ENCODE data around the gene ITGA1.

ITGA1 gene

DNA sequence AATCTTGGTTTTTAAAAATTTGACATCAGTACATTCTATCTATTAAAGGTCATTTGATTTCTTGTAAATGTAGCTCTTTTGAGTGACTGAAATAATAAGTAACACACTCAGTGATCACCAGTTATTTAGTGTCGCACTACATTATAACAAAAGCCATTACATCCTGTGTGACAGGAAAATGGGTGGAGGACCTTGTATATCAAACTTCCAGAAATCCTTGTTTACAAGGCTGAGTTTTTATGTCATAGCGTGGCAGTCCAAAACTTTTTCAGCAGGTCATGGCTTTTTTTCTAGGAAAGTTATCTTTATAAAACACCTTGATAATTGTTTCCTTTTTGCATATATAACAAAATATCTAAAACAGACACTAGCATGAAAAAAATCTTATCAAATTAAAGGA, 14.4 kb upstream of the ITGA1 start:
- DNase-seq = no peak

DNA sequence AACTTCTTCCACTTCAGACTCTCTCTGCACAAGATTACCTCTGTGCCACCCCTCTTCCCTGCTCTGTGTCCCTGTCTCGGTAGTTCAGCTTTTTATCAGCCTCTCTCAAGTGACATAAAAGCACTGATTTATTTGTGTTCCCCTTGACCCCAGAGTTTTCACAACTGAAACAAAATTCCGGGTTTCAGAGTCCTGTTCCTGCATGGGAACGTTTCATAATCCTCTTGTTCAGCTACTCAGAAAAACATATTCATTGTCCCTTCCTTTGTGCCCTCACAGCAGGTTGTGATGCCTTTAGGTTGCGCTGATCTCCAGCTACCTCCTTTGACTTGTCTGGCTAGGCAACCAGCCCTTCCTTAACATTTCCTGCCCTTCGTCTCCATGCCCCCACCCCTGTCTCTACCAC, 13.7 kb upstream of the ITGA1 start:
- peak; percentile 8 for DNase-seq

DNA sequence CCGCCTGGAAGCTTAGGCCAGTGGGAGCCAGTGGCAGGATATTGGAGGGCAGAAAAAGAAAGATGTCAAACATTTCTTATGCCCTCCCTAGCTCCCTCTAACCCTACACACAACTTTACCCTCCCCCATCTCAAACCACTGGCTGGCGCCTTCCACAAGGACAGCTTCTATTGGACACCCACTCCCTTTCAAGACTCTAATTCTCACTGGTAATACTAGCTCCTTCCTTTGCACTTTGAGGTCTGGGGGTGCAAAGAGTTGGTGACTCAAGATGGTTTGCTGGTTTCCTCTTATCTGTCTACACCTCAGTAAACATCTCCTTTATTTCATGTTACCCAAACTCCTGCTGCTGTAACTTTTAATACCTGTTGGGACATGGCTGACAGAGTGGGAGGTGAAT, 11.6 kb upstream of the ITGA1 start:
- DNase-seq = no peak

DNA sequence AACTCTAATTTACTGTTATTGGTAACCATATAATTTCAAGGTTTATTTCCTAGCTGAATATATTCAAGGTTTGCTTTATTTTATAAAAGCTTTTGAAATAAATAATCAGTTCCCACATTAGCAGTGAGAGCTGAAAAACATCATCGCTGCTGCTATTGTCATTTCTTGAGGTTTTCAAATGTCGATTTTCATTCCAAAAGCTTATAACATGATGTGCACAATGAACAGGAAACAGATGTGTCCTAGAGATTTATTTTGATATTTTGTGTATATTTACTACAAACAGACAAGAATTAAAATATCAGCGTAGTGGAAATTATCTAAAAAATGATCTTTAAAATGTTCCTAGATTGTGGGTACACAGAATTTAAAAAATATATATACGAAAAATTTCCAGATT, 10.5 kb upstream of the ITGA1 start:
- DNase-seq = no peak

DNA sequence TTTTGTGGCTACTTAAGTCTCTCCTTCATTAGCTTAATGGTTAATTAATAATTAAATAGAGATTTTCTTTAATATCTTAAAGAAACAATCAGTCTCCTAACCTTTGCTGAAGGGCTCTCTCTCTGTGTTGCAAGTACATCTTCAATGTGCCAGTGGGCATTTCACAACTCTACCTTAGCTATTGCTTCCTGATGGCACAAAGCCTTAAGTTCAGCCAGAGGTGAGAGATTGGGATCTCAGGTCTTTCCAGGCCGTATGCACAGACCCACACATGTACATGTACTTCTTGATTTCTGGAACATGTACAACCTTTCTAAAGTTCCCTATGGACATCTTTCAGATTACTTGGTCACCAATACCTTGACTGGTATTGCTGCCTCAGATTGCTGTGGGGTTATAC, 8.9 kb upstream of the ITGA1 start:
- no peak for DNase-seq

DNA sequence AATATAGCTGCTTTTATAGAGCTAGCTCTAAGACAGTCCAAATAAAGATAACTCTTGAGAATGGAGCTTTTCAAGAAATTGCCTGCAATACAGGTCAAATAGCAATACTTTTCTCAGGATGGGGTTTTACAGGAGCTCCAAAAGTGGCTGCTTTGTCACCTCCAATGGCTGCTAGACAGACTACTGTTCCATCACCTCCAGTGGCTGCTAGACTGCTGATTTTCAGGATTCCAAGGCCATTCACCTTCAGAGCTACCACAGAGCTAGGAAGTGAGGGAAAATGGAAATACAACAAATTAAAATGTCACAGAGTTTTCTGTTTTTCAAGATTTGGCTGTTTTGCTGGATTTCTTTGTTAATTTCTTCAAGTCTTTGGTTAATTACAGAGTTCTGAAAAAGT, 8.5 kb upstream of the ITGA1 start:
- DNase-seq = no peak

DNA sequence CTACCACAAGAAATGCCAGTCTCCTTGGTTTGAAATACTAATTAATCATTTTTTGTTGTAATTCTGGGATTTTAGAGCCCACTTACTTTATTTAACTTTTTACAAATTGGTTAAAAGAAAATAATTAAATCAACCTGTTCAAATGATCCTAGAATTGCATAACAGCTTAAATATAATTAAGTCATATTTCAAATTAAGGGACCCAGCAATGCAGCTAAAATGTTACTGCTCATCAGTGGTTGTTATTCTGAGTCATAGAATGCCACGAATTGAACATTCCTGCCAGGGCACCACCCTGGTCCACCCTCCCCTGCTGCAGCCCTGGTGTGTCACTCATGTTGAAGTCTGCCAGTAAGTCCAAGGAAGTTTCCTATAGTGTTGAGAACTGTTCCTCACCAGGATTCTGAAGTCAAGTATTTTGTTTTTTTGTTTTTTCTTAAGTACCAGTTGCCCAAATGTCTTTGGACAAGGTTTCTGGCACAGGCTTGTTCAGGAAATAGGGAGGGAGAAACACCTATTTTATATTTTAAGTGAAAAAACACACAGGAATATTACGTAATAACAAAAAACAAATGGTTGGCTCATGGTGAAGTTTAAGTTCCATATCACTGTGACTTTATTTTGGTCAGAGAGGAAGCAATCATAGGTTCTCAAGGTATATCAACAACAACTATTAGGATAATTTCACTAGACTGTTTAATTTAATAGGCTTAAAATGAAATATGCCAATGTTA, 4.3 kb upstream of the ITGA1 start:
- DNase-seq = peak; percentile 18

DNA sequence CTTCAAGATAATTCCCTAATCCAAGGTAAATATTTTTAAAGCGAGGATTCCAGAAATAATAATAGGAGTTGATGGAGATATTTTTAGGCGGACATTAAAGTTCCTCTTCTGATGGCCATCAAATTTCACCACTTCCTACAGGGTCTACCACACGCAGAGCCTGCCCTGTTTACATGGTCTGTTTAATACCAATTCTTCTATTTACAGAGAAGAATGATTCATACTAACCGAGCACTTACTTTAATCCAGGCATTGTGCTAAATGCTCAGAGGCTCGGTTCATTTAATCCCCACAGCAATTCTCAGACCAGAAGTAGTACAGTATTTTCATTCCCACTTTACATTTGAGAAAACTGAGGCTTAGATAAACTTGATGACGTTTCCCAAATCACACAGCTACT, 3.0 kb upstream of the ITGA1 start:
- no peak for DNase-seq

DNA sequence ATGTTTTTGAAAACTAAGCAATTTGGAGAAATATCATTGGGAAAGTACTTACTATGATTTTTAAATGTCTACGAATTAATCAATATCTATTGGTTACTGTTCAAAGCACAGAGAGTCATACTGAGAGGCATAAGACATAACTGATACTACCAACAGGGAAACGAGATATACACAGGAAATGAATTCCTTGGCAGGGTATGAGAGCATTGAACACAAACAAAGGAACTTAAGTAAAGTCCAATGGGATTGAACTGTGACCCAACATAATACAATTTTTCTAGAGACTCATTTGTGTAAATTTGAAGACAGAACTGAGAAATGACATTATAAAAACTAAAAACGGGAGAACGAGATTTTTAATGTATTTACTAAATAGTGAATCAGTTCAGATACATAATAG, 1.3 kb upstream of the ITGA1 start:
- DNase-seq = no peak

DNA sequence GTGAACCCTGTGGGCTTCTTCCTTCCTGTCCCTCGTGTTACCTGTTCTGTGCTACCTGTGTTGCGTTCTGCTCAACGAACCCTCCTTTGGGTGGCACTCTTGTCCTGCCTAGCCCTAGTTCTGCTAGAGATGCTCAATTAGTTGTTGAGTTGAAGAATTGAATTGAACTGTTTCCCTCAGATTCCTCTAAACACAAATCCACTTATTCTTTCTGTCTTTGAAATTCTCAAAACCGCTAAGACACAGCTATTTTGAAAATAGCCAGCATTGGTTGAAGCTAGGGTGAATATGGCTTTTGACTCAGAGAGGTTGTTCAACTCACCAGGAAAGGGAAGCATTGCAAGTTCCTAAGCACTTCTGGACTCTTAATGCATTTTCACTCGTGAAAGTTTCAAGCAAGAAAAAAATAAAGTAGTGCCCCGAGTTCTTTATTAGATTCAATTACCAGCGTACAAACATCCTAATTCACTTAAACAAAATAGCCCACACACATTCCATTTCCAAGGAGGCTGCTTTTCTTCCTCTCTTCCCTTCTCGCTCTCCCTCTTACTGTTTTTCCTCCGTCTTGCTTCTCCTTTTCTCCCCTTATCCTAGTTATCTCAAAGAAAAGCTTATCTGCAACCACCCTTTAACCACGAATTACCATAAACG, 642 bp upstream of the ITGA1 start:
- DNase-seq = peak; percentile 54

DNA sequence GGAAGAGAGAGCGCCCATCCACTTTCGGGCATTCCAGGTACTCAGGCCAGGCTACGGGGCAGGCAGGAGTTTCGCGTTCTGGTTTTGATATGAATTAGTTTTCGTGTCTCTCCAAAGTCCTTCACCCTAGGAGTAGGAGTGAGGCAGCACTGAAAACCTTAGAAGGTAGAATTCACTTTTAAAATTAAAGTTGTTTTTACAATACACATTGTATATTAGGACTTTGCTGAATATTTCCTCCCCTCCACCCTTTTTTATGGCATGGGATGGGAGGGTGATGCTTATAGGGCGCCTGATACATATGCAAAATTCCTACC, 747 bp downstream of the ITGA1 start:
- no peak for DNase-seq

DNA sequence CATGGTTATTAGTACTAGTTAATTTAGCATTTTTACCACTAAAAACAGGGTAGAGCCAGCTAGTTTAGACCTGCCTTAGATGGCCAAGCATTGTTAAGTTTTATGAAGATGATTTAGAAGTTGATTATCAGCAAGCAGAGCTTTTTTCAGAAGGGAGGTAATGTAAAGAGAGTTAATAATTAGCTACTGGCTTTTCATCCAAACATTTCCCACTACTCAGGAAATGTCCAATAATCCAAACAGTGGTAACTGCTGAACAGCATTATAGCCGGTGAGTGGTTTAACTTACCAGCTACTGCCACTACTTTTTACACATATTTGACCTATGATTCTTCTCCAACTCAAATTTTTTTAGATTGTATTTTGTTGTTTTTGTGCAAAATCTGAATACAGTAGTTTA, 1.7 kb downstream of the ITGA1 start:
- DNase-seq = no peak

DNA sequence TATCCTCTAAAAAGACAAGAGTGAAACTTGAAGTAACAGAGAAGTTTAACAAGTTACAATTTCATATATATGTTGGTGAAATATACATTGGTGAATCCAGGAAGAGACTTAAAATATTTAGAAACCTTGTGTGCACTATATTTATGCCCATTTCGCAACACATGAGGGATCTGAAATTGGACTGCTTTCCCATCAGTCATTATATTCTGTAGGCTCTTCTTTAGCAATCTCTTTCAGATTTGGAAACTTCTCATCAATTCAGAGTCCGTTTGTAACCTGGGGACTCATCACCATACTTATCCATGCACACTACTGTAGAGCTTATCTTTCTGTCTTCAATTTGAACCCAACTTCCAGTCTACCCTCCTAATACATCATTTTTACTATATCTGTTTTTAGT, 2.1 kb downstream of the ITGA1 start:
- DNase-seq = no peak

DNA sequence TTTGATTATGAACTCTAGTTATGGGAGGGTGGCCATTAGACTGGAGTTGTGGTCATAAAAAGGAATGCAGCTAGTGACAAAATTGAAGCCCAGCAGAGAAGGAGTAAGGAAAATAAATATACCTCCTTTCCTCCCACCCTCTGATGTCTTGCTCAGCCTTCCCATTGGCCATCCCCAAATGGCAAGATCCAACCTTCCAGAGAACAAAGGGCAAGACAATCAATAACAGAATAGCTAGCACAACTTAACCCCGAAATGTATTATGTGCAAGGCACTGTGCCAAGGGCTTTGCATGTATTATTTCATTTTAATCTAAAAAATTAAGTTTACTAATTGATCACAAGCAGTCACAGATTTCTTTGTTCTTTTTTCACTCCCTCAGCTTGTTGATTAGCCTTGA, 3.6 kb downstream of the ITGA1 start:
- DNase-seq = no peak

DNA sequence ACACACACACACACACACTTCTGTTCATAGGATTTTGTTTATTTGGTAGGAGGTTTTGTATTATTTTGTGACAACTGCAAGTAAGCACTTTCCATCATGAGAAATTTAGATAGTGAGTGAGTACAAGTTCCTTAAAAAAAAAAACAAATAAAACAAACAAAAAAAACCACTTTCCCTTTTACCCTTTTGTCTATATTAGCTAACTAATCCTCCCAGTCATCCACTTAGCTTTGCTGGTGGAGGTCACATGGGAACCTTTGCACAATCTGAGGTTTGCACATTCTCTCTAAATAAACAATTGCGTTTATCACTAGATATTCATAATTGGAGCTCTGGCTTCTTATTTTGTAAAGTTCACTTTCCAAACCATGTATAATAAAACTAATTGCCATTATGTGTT, 6.8 kb downstream of the ITGA1 start:
- no peak for DNase-seq

DNA sequence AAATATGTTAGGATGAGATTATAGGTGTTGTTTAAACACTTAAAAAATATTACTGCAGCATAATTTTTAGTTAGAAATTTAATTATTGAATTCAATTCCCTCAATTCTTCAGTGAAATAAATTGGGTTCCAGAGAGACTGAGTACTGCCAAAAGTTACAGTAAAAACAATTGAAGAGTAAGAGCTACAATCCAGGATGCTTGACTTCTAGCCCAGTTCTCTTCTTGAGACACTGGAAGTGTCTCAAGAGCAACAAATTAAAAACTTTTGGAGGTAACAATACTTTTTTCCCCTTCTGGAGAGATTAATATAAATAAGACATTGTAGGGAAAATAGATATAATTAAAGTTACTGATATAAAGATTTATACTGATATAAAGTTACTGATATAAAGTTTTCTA, 8.3 kb downstream of the ITGA1 start:
- no peak for DNase-seq

DNA sequence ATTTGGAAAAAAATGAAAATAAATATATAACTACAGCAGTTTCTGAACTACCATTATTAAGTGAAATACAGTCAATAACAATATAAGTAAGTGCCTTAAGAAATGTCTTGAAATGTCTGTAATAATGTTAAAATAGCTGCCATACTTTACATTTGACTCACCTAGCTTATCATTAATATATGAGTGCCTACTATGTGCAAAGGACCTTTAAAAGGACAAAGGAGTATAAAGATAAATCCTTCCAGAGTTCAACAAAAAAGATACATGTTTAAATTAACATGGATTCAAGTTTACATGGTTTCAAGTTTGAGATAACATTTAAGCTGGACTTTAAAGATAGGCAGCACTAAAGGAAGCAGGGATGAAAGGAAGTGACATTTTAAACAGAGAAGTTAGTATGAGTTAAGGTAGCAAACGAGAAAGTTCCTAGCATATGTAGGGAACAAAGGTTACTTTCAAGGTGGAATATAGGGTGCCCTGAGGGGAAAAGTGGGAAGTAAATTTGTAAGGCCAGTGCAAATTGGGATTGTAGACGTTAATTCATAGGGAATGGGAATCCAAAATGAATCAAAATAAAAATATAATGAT, 8.9 kb downstream of the ITGA1 start:
- DNase-seq = no peak

DNA sequence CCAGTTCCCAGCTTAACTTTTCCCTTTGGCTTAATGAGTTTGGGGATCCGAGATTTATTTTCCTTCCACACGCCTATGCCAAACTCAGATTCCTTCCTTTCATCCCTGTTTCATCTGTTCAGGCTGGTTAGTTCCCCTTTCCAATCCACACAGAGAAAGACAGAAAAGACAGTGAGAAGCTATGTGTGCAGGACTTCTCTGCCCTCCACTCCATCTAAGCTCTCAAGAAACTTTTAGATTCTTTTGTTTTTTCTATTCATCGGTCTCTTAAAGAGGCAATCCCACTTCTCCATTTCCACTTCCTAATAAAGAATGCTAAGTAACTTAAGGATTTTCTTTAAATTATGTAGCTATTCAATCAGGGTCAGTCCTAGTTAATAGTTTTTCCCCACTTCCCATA, 11.2 kb downstream of the ITGA1 start:
- DNase-seq = no peak

DNA sequence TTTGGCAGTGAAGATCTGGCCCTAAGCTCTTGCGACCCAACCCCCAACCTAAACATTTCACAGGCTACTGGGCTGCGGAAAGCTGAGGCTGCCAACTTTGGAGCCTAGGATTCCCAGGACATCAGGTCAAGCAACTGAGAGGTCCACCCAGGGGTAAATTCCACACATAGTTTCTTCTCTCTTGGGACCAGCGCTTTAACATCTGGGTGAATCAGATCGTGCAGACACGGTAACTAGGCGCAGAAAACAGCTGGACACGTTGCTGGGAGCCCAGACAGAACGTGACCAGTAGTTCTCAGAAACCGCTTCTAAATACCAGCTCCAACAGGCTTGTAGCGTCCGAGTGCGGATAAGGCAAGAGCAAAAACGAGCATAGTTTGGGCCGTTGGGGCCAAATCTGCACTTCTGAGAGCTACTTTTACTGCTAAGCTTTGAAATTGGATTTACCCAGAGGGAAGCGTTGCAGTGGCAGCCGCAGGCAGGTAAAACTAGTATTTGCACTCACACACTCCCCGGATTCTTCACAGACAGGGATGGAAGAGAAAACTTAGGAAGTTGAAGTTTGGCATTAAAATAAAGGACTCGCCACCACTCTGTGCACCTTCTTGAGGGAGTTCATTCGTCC, 11.8 kb downstream of the ITGA1 start:
- peak; percentile 47 for DNase-seq

DNA sequence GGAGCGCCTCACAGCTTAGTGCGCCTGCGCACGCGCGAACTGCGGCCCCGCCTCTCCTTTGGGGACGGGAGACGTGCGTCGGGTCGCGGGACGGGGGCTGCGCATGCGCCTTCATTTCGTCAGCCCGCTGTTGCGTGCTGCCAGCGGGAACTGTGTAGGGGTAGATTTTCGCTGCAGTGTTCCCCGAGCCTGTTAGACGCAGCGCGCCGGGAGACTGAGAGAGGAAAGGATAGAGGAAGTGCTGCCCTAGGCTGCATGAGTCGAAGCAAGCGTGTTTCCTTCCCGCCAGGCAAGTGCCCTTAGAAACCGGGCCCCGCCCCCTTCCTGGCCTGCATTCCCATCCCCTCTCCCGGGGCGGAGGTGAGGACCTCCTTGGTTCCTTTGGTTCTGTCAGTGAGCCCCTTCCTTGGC, 12.3 kb downstream of the ITGA1 start:
- DNase-seq = peak; percentile 97

DNA sequence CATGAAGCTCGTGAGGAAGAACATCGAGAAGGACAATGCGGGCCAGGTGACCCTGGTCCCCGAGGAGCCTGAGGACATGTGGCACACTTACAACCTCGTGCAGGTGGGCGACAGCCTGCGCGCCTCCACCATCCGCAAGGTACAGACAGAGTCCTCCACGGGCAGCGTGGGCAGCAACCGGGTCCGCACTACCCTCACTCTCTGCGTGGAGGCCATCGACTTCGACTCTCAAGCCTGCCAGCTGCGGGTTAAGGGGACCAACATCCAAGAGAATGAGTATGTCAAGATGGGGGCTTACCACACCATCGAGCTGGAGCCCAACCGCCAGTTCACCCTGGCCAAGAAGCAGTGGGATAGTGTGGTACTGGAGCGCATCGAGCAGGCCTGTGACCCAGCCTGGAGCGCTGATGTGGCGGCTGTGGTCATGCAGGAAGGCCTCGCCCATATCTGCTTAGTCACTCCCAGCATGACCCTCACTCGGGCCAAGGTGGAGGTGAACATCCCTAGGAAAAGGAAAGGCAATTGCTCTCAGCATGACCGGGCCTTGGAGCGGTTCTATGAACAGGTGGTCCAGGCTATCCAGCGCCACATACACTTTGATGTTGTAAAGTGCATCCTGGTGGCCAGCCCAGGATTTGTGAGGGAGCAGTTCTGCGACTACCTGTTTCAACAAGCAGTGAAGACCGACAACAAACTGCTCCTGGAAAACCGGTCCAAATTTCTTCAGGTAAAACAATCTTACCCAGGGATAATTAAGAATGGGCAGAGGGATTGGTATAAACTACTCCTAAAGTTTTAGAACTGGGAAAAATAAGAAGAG, 12.9 kb downstream of the ITGA1 start:
- peak; percentile 80 for DNase-seq

DNA sequence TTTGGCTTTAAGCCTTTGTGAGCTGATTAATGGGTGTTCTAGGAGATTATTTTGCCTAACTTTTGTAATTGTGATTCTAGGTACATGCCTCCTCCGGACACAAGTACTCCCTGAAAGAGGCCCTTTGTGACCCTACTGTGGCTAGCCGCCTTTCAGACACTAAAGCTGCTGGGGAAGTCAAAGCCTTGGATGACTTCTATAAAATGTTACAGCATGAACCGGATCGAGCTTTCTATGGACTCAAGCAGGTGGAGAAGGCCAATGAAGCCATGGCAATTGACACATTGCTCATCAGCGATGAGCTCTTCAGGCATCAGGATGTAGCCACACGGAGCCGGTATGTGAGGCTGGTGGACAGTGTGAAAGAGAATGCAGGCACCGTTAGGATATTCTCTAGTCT, 13.6 kb downstream of the ITGA1 start:
- peak; percentile 56 for DNase-seq

DNA sequence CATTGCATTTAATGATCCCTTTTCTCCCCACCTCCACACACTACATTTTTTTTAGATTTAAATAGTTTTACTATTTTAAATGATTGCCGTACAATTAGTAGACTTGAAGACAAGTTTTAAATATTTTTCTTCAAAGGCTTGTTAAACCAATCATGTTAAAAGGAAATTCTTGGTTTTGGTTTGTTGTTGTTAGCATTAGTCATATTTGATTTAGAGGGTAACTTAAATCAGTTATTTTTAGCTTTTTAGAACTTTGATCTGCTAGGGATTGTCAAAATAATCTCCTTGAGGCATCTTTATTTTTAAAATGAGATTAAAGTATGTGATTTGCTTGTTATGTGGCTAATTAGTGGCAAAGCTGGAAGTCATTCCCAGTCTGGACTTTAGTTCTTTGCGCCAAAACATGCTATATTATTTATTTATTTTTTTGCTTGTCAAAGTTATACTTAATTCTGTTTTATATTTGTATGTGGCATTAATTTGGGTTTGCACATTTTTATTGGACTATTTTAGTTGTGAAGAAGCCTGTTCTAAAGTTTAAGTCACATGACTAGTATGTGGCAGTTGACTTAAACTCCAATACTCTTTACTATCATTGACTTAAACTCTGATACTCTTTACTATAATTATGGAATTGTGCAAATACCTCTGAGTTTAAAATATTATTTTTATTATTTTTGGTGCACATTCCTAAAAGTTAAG, 14.7 kb downstream of the ITGA1 start:
- DNase-seq = no peak
